Measurements from ENCODE around the gene FADS3. TPM values are rescaled to one million over a fixed set of nuclear protein-coding genes. Genes with fewer than 3 reads are reported as not detected.

Gene FADS3, protein sequence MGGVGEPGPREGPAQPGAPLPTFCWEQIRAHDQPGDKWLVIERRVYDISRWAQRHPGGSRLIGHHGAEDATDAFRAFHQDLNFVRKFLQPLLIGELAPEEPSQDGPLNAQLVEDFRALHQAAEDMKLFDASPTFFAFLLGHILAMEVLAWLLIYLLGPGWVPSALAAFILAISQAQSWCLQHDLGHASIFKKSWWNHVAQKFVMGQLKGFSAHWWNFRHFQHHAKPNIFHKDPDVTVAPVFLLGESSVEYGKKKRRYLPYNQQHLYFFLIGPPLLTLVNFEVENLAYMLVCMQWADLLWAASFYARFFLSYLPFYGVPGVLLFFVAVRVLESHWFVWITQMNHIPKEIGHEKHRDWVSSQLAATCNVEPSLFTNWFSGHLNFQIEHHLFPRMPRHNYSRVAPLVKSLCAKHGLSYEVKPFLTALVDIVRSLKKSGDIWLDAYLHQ
- polyA plus RNA-seq (2013, experiment 1 of 2; ENCODE audit: insufficient read length) = 100 TPM
- polyA plus RNA-seq (2013, experiment 2 of 2; ENCODE audit: insufficient read length) = 93.1 TPM

DNA sequence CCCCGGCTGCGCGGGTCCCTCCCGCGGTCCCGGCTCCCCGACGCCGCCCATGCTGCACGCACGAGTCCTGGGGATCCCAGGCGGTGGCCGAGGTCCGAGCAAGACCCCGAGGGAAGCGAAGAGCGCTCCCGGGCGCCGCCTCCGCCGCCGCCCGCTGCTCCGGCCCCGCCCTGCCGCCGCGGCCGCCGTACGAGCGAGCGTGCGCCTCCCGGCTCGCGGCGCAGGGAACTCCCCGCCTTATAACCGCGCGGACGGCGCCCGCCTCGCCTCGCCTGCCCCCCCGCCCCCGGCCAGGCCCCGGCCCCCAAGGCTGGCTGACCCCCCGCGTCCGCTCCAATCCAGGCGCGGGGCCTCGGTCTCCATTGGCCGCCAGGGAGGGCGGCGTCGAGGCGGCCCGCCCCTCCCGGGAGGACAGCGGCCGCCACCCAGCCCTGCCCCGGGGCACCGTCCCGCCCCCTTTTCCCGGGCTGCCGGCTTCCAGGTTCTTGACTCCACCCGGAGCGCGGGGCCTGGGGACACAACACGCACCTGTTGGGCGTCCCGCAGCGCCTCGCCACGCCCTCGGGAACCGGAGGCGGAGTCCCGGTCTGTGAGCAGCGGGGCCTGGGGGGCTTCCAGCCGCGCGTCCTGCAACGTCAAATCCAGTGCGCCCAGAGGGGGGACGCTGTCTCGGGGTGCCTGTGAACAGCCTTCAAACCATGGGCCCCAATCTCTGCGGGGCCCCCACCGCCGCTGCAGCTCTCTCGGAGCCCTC lies at the start of gene FADS3:
TSS of gene FADS3 (minus strand) at position 215 of the 754 bp plus-strand sequence. CDS start at position 51, 164 bp downstream.
- peak; percentile 86 for DNase-seq

DNA sequence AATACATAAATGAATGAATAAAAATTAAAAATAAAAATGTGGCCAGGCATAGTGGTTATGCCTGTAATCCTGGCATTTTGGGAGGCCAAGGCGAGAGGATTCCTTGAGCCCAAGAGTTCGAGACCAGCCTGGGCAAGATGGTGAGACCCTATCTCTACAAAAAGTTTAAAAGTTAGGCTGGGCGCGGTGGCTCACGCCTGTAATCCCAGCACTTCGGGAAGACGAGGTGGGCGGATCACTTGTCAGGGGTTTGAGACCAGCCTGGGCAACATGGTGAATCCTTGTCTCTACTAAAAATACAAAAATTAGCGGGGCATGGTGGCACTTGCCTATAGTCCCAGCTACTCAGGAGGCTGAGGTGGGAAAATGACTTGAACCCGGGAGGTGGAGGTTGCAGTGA lies 49.1 kb upstream of the FADS3 start:
- DNase-seq = no peak

DNA sequence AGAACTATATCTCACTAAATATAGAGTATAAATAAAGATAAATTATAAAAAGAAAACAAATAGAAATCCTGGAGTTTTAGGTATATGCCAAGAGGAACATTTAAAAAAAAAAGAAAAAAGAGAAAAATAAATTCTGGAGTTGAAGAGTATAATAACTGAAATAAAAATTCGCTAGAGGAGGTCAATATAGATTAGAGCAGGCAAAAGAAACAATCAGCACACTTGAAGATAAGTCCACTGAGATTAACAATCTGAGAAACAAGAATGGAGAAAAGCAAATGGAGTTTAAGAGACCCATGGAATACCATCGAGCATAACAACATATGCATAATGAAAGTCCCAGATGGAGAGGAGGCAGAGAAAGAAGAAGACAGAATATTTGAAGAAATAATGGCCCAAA lies 44.5 kb upstream of the FADS3 start:
- DNase-seq = no peak

DNA sequence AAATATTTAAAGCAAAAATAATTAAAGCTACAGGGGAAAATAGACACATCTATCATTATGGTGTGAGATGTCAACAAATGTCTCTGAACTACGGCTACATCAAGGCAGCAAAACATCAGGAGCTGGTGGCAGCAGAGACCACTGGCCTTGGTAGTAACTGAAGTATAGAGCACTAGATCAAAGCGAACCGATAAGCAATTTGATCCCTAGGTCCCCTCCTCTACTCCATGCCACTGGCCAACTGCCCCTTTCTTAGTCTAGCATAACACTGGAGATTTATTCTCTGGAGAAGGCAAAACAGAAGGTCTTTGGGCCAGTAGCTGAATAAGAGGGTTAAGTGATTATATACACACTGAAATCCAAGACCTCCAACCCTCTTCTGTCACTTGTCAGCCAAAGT lies 39.6 kb upstream of the FADS3 start:
- no peak for DNase-seq

DNA sequence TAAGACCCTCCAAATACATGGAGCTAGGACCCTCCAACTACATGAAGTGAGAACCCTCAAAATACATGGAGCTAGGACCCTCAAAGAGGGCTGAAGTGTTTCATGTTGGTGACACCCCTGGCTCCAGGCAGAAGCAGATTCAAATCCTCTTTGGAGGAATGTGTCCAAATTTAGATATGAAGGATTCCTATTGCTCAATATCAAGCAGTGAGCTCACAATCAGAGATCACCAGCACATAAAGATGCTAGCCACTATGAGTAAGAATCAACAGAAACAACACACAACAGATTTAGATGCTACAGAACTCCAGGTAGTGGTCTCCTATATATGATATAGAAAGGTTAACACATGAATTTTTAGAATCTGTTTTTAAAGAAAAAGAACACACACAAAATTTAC lies 37.3 kb upstream of the FADS3 start:
- no peak for DNase-seq

DNA sequence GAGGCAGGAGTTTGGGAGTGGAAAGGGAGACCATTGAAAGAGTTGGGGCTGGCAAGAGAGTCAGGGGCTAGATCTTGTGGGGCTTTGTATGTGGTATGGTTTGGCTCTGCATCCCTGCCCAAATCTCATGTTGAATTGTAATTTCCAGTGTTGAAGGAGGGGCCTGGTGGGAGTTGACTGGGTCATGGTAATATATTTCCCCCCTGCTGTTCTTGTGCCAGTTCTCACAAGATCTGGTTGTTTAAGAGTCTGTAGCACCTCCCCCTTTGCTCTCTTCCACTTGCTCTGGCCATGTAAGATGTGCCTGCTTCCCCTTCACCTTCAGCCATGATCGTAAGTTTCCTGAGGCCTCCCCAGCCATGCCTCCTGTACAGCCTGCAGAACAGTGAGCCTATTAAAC lies 36.2 kb upstream of the FADS3 start:
- DNase-seq = peak; percentile 53

DNA sequence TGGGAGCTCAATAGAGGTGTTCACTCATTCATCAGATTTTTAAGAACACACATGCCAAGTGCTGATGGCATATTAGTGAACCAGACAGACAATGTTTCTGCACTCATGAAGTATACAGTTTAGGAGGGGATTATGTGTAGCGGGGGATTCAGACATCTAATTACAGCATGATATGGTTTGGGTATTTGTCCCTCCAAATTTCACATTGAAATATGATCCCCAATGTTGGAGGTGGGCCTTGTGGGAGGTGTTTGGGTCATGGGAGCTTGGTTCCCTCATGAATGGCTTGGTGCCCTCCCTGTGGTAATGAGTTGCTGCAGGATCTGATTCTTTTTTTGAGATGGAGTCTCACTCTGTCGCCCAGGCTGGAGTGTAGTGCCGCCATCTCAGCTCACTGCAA lies 34.9 kb upstream of the FADS3 start:
- DNase-seq = no peak

DNA sequence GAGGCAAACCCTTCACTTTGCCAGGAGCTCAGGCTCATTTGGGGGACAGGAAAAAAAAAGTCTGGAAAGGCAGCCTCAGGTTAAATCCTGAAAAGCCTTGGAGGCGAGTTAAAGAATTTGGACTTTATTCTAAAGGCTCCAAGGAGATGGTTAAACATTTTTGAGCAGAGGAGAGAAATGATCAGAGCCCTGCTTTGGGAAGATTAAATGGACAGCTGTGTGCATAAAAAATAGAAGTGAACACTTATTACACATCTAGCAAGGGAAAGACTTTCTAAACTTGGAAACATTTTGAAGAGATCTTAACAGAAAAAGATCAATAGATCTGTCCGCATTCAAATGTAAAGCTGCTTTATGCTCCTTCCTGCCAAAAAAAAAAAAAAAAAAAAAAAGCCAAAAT lies 34.4 kb upstream of the FADS3 start:
- DNase-seq = no peak

DNA sequence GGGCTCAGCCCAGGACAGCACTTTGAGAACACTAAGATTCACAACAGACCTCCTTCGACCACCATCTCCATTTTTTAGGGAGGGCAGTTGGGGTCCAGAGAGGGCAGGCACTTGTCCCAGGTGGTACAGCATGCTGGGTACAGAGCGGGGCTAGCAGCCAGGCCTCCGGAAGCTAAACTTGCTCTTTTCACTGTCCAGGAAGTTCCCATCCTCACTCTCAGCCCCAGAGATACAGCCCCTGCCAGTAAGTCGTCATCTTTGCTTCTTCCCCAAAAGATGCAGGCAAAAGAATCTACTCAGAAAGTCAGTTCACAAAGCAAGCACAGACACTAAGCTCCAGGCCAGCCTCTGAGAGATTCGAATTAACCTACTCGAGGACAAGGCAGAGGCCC lies 32.7 kb upstream of the FADS3 start:
- DNase-seq = no peak

DNA sequence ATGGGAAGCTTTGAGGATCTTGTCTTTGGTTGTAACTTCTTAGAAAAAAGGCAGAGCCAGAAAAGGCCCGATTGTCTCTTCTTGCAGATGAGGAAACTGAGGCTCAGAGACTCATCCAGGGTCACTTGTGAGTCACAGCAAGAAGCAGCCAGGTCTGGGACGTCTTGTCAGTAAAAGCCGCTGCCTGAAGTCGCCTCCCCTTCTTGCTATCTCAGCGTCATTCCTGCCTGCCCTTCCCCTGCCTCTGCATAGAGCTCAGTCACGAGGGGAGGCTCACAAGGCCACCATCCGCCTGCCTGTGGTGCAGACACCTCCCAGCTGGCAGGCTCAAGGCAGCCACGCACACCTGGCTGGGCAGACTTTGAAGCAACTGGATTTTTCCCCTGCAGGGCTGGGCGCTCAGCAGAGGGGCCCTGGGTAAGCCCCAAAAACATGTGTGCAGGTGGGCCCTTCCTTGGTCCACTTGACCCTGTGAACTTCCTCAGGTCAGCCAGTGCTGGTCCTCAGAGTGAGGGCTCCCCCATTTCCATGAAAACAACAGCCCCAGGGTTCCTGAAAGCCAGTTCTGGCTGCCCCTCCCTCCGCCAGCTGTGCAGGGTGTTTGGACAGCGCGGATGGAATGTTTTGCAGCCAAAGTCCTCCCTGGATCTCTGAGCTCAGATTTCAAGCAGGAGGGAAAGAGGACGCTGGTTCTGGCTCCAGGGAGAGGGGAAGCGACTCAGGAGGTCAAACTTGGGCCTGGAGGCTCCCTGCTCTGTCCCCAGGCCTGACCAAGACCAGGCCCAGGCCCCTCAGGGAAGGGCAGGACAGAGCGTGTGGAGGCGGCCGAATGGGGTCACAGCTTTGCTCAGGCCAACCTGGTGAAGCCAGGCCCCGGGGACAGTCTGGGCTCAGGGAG lies 32.1 kb upstream of the FADS3 start:
- peak; percentile 75 for DNase-seq

DNA sequence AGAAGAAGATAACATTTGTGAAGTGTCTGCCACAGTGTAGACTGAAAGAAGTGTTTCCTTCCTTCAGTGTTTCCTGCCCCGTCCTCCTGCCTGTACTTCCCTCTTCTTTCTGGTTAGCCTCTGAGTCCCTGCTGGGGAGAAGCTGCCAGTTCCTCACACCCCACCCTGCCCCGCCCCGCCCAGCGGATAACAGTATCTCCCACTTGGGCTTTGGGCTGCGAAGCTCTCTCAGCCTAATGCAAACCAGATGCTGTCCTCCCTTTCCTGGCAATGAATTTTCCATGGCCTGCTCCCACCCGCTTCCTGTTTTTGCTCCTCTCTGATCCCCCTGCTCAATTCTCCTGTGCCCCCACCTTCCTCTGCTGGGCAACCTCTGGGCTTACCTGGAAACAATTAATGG lies 31.2 kb upstream of the FADS3 start:
- peak; percentile 91 for DNase-seq

DNA sequence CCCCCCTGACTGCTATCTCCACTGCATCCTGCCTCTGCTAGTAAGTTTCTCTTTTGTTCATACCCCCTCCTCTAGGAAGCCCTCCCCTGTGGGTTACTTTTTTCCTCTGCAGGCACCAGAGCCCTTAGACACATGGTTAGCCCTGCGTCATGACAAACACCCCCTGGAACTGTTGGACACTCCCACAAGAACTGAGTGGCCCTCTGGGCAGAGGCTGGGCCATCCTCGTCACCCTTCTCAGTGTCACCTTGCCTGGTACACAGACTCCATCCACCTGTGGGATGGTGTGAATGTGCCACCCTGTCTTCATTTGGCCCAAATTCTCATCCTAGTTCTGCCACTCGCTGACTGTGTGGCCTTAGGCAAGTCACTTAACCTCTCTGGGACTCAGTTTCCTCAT lies 30.1 kb upstream of the FADS3 start:
- no peak for DNase-seq

DNA sequence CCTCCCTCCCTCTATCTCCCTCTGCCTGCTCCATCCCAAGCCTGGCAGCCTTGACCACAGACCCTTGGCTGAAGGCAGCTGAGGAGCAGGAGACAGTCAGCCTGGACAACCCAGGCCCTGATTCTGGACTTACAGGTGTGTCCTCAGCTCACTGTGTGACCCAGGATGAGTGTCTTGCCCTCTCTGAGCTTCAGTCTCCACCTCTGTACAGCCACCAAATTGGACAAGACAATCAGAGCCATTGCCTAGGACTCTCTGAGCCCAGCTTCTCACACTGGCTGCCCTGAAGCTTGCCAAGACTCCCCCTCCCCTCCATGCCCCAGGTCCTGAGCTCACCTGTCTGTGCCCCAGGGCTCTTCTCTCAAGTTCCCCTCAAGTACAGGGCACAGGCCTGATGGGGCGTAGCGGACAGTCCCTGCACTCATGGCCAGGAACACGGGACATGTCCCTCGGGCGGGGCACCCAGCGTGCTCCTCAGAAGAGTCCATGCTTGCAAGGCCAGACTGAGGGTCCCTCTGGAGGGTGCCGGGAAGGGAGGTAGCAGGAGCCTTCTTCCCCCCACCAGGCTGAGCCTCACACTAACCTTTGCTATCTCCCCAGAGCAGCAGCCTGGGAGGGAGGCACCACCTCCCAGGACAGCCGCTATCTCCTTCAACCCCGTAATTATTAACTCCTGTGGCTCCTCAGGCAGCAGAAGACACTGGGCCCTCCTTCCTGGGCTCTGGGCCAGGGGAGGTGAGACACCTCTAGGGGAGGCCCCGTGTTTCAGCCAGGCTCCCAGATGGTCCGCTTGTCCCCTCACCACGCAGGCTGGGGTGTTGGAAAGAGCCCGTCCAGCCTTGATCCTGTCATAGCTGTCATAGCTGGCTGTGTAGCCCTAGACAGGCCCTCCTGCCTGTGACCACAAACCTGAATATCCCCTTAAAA lies 28.6 kb upstream of the FADS3 start:
- no peak for DNase-seq

DNA sequence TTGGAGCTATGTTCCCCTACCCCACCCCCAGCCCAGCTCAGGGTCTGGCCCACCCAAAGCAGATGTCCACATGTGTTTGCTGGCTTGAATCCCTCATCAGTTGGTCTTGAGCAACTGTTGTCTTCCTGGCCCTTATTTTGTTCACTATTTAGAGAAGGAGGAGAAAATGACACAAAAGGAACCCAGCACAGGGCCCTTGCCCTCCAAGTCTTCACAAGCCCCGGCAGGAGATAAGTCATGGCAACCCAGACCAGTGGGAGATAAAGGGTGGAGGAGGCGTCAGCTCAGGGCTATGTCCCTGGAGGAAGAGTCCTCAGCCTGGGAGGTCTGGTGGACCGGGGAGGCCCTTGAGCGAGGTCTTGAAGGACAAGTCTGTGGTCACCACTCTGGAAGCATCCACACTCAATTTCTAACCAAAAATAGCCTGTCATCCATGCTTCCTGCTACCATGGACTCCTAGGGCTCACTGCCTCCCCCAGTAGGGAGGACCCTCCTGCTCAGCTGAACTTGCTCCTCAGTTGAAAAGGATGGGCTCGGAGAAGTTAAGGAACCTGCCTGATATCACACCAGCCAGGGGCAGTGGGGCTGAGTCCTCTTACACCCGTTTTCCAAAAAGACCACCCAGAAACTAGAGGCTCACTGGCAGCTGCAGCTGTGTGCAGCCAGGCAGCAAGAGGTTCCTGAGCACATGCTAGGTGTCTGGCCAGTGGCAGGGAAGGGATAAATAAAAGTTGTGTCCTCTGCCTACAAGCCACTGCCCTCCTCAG lies 27.8 kb upstream of the FADS3 start:
- DNase-seq = no peak

DNA sequence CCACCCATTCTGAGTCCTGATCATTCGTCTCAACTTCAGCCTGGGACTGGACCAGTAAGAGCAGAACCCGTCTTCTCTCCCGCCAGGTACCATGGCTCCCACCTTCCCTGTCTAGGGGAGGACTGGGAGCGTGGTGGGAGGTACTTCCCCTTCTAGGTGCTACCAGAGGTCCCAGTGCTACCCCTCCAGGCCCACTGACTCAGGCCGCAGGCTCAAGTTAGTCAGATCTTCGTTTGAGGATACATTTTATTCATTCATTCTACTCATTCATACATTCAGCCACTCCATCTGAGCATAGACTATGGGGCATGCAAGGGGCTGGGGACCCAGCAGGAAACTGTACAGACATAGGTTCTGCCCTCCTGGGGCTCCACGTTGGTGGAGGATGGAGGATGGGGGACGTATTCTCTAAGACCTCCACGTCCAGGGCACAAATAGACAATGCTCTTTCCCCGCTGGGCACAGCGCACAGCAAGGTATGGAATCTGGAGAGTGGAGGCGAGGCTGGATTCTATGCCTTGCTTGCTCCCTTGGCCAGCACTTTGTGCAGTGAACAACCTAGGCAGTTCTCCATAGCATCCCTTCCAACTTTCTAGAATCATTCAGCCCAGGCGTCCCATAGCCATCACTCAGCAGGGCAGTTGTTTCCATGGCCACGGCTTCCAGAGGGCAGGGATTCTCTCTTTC lies 27.0 kb upstream of the FADS3 start:
- no peak for DNase-seq

DNA sequence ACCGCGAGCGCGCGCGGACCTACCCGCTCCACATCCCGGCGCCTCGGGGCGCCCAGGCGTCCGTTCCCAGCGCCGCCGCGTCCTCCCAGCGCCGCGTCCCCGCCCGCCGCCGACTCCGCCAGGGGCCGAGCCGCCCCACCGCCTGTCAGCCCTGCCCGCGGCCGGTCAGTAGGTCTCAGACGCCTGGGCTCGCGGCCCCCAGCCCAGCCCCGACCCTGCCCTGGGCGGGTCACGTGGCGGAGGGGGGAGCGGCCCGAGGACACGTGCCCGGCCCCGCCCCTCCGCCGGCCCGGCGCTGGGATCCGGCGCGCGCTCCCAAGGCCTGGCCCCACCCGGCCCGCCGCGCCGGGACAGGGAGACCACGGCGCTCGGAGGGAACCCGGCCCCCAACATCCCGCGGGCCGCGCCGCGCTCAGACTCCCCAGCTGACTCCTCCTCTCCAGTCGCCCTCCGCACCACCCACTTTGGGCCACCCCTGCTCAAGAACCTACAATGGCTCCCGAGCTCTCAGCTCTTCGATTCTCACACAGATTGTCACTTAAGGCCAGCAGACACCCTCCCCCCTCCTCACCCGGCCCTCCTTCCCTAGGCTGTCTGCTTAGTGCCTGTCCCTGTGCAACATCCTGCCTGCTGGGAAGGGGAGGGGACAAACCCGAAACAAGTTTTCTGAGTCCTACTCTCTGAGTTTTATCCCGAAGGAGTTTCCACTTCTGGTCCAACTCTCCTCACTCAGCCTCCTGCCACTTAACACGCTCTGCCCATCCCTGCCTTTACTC lies 26.2 kb upstream of the FADS3 start, which contains the start of gene RAB3IL1:
TSS of gene RAB3IL1 (minus strand) at position 233 of the 776 bp plus-strand sequence. CDS start at position 34, 199 bp downstream.
- DNase-seq = peak; percentile 61

DNA sequence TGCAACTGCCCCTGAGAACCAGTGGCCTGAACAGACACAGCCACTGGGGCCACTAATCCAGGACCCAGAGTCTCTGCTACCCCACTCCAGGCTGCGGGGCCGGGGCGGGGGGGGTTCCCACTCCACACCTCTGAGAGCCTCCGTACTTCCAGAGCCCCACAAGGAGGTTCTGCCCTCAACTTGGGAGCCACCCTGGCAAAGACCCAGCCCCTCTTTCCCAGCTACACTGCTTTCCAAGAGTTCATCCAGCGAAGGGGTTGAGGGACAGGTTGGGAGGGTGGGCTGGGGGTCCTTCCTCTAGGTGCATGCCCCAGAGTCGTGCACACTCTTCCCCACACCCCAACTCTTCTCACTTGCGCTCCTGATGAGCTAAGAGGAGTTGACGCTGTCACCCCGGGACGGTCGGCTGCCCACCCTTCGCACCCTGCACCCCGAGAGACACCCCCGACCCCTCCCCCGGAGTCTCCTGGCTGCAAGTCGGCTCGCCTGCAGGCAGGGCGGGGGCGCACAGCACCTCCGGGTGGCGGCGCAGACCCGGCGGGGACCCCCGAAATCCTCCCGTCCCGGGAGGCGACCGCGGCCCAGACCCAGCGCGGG lies 25.5 kb upstream of the FADS3 start:
- DNase-seq = no peak

DNA sequence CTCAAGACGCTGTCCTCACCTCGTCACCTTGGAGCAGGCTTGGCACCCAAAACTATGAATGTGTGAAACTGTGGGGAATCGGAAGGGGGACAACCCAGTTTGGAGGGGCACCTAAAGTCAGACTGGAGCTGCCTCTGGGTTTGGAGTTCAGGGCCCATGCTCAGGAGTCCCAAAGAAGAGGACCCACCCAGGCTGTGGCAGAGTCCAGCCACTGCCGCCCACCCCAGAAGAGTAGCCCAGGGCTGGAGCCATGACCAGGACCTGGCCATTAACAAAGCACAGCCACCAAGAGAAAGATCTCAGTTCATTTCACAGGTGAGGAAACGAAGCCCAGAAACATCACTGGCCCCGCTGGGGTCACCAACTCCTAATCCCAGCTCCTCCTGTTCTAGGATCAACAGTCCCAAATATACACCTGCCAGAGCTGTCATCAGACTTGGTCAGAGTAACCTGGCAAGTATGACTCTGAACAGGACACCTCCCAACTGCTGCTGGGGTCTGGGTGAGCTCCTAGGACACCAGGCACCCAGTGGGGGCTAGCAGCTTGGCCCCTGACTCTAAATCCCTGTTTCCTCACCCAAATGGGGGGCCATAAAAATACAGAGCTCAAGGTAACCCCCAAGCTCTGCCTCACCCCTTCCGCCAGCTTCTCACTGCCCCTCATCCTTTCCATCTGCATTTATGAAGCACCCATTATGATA lies 23.3 kb upstream of the FADS3 start:
- DNase-seq = no peak
